Astrocyte (in vitro differentiated cells and primary cell): ENCODE results near the gene UBE2G2.

Experiments used
- CTCF ChIP-seq: IDR thresholded peaks from 2 replicates; pipeline ENCODE4 v1.5.1; 2011; ENCODE audit warnings: low read depth, mild to moderate bottlenecking, inconsistent platforms, low read length, moderate library complexity; ENCODE audit not compliant: insufficient read depth
- EZH2 ChIP-seq: IDR thresholded peaks from 2 replicates; pipeline ENCODE4 v1.6.1; 2012; ENCODE audit warnings: mild to moderate bottlenecking, low read length, inconsistent platforms; ENCODE audit not compliant: insufficient read depth

DNA sequence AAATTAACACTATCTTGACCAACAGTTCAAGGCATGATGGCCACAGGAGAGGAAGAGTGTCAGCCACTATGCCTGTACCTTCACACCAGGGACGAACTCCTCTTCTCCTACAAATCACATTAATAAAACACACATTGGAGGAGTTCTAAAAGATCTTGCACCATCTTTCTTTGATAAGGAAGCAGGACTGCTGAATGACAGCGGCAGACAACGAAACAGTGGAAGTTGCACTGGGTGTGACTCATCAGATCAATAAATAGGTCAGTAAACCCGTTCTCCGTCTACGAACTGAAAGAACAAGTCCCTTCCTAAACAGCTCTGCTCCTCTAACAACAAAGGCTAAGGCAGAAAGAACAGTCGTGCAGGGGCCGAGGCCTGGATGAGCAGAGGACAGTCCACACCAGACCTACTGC lies 23.1 kb downstream of the UBE2G2 start:
- TF ChIP-seq CTCF, result no peak
- TF ChIP-seq EZH2, result no peak
